Activated T-helper 1 cell treated with Interleukin-2 at 50 U/mL for 16 hours (primary cell): ENCODE data around the gene SPIN1.

ENCODE experiments used
- DNase-seq: peaks from one replicate; pipeline ENCODE4 v3.0.0-alpha.2; 2020; ENCODE audit warnings: low read depth

The SPIN1 gene

GRCh38 chr9:88498880-88499279 lies 110.6 kb downstream of the SPIN1 start:
- DNase-seq: no peak

- DNase-seq: no peak
These were observed 112.8 kb downstream of the SPIN1 start for GRCh38 chr9:88501086-88501485.

- DNase-seq: no peak
These were observed 114.3 kb downstream of the SPIN1 start for GRCh38 chr9:88502552-88503034.

GRCh38 chr9:88503081-88503844 lies 115.0 kb downstream of the SPIN1 start:
- DNase-seq: no peak

- DNase-seq: no peak
These were observed 115.9 kb downstream of the SPIN1 start for GRCh38 chr9:88503845-88504764.

- DNase-seq: no peak
These were observed 120.1 kb downstream of the SPIN1 start for GRCh38 chr9:88508326-88508725.

GRCh38 chr9:88511906-88512305 lies 123.7 kb downstream of the SPIN1 start:
- no peak for DNase-seq

- DNase-seq: no peak
These were observed 126.0 kb downstream of the SPIN1 start for GRCh38 chr9:88514247-88514646.

GRCh38 chr9:88521308-88521707 lies 133.1 kb downstream of the SPIN1 start:
- DNase-seq: no peak

GRCh38 chr9:88522360-88522759 lies 134.1 kb downstream of the SPIN1 start:
- no peak for DNase-seq

GRCh38 chr9:88523056-88523455 lies 134.8 kb downstream of the SPIN1 start:
- no peak for DNase-seq

- no peak for DNase-seq
These were observed 136.7 kb downstream of the SPIN1 start for GRCh38 chr9:88524911-88525310.

GRCh38 chr9:88527618-88528017 lies 139.4 kb downstream of the SPIN1 start:
- DNase-seq: no peak
